ENCODE results near the gene TPCN1. TPM values are rescaled to one million over a fixed set of nuclear protein-coding genes. Genes with fewer than 3 reads are reported as not detected.
A peak's percentile ranks its signal among the peaks of the same experiment; 100 is the strongest.

TPCN1 gene
- total RNA-seq, 1 experiment from 2014 or later = 13.5 TPM

GRCh38 chr12:113190761-113191160, 30.5 kb upstream of the TPCN1 start:
- Mint-ChIP-seq H3K4me3 (no peak overlapping the region), H3K4me1 (peaks cover 15 to 27% of the 10 kb centered on the region in 2 experiments), H3K9me3 (no peaks in the 10 kb centered on the region), H3K27me3 (ENCODE audit: low read depth) (no peaks in the 10 kb centered on the region), H3K27ac (no peak overlapping the region), H3K36me3 (ENCODE audit: insufficient read depth in 1 of 3, low read depth in 3 of 3) (peaks cover 29 to 54% (median 46%) of the 10 kb centered on the region in 3 experiments)
- WGBS (ENCODE audit: extremely low coverage, insufficient read length, low lambda C conversion rate) = no CpG with 5 or more reads among the region's 4 CpGs
- no peak overlapping the region for H2BK20ac ChIP-seq (ENCODE audit: low read depth, low read length, poor library complexity, severe bottlenecking)
- no peak overlapping the region for H2AFZ ChIP-seq (ENCODE audit: low read length)
- H4K8ac ChIP-seq (replicated peaks; ENCODE audit: insufficient read length, low read depth, low read length) = no peak overlapping the region
- no peak overlapping the region for H3K23ac ChIP-seq (ENCODE audit: insufficient read length, low read depth, low read length)
- H2BK120ac ChIP-seq (ENCODE audit: low read depth, low read length, poor library complexity, severe bottlenecking) = no peak overlapping the region
- no peak overlapping the region for H2BK12ac ChIP-seq (ENCODE audit: insufficient read length, low read depth, low read length)
- H2BK15ac ChIP-seq (ENCODE audit: low read depth, low read length) = no peak overlapping the region
- no peak overlapping the region for H3K14ac ChIP-seq (ENCODE audit: insufficient read depth, low read length)
- H3K27me3 ChIP-seq (ENCODE audit: insufficient read depth, low read length) = no peaks in the 10 kb centered on the region
- no peaks in the 10 kb centered on the region for H3K4me1 ChIP-seq (ENCODE audit: insufficient read depth, low read length)
- H3K4ac ChIP-seq (ENCODE audit: low read depth, low read length) = no peak overlapping the region
- H4K20me1 ChIP-seq (ENCODE audit: control insufficient read depth, insufficient read depth, insufficient read length) = no peaks in the 10 kb centered on the region
- DNase-seq = peak; percentile 74
- H3K9ac ChIP-seq (ENCODE audit: extremely low read depth, insufficient read length, low read length) = no peak overlapping the region
- H3K27ac ChIP-seq (ENCODE audit: insufficient read length, low read depth, low read length) = no peak overlapping the region
- H3K4me2 ChIP-seq (ENCODE audit: insufficient read depth, insufficient read length, low read length) = no peak overlapping the region
- peaks cover 5% of the 10 kb centered on the region; the same call in 1 of the 2 replicates for H3K79me2 ChIP-seq (ENCODE audit: insufficient read depth, low read length)
- H3K79me1 ChIP-seq (ENCODE audit: insufficient read depth, low read depth, low read length, poor library complexity, severe bottlenecking) = peaks cover 9% of the 10 kb centered on the region
- no peaks in the 10 kb centered on the region for H3K9me3 ChIP-seq (ENCODE audit: control insufficient read depth, low read depth, low read length)
- no peak overlapping the region for H3K56ac ChIP-seq (ENCODE audit: insufficient read length, low read depth, low read length)
- TF ChIP-seq CTCF (conservative IDR thresholded peaks at IDR 0.05) = no peak
- no peak overlapping the region for H4K91ac ChIP-seq (ENCODE audit: insufficient read length, low read depth, low read length)
- H3T11ph ChIP-seq (ENCODE audit: low read length) = no peak overlapping the region
- H2AK5ac ChIP-seq (ENCODE audit: insufficient read length, low read length) = no peak overlapping the region
- no peak overlapping the region for H2BK5ac ChIP-seq (ENCODE audit: insufficient read length, low read length)
- H4K5ac ChIP-seq (ENCODE audit: insufficient read length, low read depth, low read length) = no peak overlapping the region
- no peak overlapping the region for H3K18ac ChIP-seq (ENCODE audit: insufficient read length, low read depth, low read length)
- H3K23me2 ChIP-seq (ENCODE audit: insufficient read length, low read depth, low read length, poor library complexity, severe bottlenecking) = peaks cover 5% of the 10 kb centered on the region

All from H9 (cell line).